H54 (cell line): Measurements from ENCODE around the gene RPUSD1.
"Not testable (repeated sequence)": the region's sequence is repeated elsewhere in the genome, so short reads cannot be mapped to it uniquely, and the experiment has no call there.

Experiments used
- DNase-seq: peaks from one replicate; pipeline ENCODE4 v3.0.0; 2011; ENCODE audit warnings: low spot score, mixed read lengths; ENCODE audit not compliant: insufficient read length
- FAIRE-seq: peaks from 3 replicates; lab custom pipeline; 2011; peaks lifted over from hg19 to GRCh38; lab: Jason Lieb, UNC
- POLR2A ChIP-seq: IDR thresholded peaks from 2 replicates; pipeline ENCODE4 v1.6.1; 2011; ENCODE audit warnings: low read depth, mild to moderate bottlenecking, low read length

The RPUSD1 gene

DNA sequence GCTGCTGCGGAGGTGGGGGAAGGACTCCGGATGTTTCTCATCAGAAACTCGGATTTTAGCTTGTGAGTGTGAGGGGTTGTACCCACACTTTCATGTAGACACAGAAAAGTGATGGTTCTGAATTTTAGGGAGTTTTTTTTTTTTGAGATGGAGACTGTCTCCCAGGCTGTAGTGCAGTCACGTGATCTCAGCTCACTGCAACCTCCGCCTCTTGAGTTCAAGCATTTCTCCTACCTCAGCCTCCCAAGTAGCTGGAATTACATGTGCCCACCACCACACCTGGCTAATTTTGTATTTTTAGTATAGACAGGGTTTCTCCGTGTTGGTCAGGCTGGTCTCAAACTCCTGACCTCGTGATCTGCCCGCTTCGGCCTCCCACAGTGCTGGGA, 34.7 kb upstream of the RPUSD1 start:
- FAIRE-seq (no peak), DNase-seq (no peak)
- no peak for TF ChIP-seq POLR2A

DNA sequence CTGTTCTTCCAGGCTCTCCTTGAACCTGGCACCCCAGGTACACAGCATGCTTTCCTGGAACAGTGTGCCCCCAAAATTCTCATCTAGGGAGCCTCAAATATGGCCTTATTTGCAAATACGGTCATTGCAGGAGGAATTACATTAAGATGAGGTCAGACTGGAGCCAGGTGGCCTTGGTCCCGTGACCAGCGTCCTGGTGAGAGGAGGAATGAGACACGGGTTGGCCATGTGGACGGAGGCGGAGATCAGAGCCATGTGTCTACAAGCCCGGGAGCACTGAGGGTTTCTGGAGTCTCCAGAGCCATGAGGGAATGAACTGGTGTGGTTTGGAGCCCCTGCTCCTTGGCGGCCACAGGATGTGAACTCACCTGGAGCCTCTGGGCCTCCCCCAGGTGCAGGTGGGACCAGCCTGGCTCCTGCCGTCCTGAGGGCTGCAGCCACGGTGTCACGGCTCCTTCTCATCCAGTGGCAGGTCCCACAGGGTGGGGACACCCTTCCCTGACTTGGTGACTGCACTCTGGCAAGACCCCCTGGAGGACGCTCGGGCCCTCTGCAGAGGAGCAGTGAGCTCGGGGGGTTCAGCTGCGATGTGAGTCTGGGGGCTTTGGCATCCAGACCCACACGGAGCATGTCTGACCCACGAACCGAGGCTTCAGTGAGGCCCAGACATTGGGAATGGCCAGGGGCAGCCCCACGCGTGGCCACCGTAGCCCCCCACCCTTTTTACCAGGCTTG, 34.2 kb upstream of the RPUSD1 start:
- DNase-seq (no peak), FAIRE-seq (no peak)
- TF ChIP-seq POLR2A, result no peak

DNA sequence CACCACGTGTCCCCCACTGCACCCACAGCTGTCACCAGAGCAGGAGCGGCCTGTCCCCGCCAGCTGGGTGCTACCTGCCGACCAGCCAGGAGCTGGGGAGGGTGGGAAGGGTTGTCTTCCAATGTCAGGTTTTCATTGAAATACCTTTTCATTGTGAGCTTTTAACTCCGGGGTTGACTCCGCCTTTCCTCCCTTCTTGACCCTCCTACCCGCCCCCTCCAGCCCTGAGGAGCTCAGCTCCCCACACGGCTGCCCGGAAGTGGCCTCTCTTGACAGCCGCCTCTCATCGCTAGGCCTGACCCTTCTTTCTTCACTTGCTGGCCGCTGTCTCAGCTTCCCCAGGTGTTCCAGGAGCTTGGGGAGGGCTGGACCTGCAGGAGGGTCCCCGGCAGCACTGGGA, 33.6 kb upstream of the RPUSD1 start:
- DNase-seq (no peak), FAIRE-seq (no peak)
- no peak for TF ChIP-seq POLR2A

DNA sequence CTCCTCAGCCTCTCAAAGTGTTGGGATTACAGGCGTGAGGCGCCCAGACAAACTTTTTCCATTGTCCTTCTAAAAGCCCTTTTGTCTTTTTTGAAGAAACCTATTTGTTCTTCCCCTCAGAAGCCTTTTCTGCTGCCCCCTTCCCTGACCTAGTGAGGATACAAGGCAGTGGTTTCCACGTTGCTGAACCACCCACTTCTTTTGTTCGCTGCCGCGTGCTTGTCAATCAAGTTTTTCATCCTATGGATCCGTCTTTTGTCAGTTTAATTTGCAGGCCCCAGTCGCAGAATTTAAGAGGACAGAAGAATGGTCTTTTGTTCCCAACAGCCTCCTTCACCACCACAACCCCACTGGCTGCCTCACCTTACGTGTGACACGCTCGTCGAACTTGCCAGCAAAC, 32.6 kb upstream of the RPUSD1 start:
- TF ChIP-seq POLR2A, result no peak
- DNase-seq (no peak), FAIRE-seq (no peak)

DNA sequence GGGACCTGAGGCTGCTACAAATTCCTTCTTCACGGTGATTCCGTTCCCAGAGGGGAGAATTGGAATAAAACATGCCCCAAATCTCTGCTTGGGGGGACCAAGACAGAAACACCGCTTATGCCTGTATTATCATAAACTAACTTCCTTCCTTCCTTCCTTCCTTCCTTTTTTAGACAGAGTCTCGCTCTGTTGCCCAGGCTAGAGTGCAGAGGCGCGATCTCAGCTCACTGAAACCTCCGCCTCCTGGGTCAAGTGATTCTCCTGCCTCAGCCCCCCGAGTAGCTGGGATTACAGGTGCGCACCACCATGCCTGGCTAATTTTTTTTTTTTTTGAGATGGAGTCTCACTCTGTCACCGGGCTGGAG, 31.8 kb upstream of the RPUSD1 start:
- FAIRE-seq, DNase-seq: not testable (repeated sequence)

DNA sequence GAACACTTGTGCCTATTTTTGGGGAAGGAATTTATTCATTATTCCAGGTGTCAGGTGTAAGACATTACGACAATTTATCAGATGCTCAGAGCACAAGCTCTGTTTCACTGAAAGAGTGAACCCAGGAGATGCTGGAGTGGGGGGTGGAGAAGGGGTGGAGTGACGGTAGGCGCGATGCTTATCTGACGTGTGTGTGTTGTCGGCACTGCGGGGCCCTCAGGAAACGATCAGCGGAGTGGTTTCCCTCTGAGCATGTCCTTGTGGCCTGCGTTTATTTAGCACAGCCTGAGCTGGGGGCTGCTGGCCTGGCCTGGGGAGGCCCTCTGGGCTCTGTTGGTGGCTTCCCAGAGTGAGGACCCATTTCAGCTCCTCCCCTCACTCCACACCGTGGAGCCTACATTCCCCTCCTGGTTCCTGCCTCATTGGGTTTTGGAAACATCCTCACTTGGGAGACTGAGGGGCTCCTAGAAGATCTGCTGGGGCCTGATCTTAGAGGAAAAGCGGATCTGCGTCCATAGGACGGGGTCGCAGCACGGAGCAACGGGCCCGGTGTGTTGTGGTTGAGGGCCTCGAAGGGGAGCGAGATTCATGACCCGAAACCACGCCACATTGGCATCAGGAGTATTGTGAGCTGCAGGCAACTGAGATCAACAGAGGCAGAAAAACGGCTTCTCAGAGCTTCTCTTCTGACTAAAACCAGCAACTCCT, 31.3 kb upstream of the RPUSD1 start:
- no peak for TF ChIP-seq POLR2A
- DNase-seq (no peak), FAIRE-seq (no peak)

DNA sequence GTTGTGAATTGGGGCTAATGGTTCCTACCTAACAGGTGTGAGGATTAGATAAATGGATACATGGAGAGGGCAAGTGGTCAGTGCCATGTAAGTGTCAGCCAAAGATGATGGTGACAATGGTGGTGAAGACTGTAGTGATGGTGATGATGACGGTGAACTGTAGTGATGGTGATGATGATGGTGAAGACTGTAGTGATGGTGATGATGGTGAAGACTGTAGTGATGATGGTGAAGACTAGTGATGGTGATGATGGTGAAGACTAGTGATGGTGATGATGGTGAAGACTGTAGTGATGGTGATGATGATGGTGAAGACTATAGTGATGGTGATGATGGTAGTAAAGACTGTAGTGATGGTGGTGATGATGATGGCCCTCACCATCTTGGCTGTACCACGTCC, 30.4 kb upstream of the RPUSD1 start:
- TF ChIP-seq POLR2A, result no peak
- FAIRE-seq (peak; percentile 15), DNase-seq (no peak)

DNA sequence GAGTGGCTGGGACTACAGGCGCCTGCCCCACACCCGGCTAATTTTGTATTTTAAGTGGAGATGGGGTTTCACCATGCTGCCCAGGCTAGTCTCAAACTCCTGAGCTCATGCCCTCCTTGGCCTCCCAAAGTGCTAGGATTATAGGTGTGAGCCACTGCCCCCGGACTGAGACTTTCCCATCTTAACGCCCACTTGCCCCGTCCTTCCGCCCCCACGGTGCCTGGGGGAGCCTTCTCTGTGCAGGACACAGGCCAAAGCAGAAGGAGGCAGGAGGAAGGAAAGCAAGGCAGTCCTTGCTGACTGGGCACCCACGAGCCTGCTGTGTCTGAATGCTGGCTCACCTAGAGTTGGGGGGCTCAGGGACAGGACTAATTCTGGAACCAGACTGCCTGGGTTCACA, 30.0 kb upstream of the RPUSD1 start:
- TF ChIP-seq POLR2A, result no peak
- FAIRE-seq (no peak), DNase-seq (no peak)

DNA sequence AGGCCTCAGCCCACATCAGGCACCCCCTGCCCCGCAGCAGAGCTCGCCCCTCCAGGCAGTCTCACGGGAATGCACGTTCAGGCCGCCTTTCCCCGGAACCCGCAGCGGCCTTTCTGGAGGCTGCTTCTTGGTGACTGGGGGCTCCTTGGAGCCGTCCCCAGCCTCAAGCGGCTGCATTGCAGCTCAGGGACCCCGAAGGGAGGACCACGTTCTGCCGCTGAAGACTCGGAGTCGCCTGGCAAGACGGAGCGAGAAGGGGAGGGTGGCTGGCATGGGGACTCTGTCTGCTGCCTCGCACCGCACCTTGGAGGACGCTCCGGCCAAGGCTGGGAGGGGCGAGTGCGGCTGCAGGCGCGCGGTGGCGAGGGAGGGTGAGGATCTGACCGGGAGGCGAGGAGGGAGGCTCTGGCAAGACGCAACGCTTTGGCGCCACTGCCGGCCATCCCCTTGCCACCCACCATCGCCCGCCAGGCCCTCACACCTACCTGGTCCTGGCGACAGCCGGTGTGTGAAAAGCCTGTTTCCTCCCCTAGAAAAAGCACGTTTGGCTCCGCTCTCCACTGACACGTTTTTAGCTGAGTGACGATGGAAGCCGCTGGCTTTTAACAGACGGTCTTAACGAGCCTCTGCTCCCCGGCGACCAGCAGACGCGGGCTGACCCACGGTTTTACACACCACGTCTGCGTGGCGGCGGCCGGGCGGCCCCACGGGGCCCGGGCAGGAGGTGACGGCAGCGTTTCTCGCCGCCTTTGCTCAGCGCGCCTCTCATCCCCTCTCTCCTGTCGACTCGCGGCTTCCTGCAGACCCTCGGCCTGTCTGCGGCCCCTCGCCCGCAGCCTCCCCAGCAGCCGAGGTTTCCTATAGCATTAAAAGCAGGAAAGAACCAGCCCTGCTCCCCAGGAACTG, 29.1 kb upstream of the RPUSD1 start:
- no peak for TF ChIP-seq POLR2A
- no peak for FAIRE-seq

DNA sequence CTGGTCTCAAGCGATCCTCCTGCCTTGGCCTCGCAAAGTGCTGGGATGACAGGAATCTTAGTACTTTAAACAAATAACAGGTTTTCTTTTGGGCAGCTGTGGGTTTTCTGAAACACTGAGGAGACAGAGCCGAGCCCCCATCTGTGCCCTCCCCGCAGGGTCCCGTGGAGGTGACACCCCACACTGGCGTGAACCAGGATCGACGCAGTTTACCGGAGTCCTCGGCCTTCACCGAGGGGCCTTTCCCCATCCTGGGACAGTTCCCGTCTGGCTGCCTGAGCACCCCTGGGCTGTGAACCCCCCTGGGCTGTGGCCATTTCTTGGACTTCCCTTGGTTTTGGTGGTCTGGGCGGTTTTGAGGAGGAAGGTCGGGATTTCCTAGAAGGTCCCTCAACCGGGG, 27.7 kb upstream of the RPUSD1 start:
- DNase-seq (no peak), FAIRE-seq (no peak)
- TF ChIP-seq POLR2A, result no peak

More for the DNA sequence above, 29.1 kb upstream of the RPUSD1 start:
- DNase-seq, result no peak

DNA sequence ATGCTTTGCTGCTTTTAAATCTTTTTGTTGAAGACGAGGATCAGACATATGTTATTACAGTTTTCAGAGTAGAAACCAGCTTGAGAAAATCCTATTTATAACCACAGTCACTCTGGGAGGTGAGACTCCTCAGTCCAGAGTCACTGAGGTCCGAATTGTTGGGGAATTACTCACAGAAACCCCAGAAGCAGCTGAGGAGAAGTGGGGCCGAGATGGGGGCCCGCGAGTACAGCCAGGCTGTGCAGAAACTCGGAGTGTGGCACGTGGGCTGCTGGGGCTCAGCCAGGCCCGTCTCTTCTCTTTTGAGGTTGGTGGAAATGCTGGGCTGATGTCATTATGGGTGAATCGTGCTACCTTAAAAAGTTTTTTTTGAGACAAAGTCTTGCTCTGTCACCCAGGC, 26.8 kb upstream of the RPUSD1 start:
- FAIRE-seq (no peak), DNase-seq (peak; percentile 92)
- no peak for TF ChIP-seq POLR2A

DNA sequence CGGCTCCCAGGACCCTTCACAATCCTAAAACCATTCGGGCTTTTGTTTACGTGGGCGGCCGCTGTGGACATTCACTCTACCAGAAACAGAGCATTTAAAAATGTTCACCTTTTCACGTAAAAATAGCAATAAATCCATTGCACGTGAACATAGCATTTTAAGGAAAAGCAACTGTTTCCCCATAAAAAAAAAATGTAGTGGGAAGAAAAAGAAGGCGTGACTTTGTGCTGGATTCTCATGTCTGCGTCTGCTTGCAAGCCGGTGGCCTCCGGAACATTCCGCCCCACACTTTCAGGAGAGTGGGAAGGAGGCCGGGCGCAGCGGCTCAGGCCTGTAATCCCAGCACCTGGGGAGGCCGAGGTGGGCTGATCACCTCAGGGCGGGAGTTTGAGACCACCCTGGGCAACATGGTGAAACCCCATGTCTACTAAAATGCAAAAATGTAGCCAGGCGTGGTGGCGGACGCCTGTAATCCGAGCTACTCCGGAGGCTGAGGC, 25.8 kb upstream of the RPUSD1 start:
- FAIRE-seq (no peak), DNase-seq (no peak)
- no peak for TF ChIP-seq POLR2A

DNA sequence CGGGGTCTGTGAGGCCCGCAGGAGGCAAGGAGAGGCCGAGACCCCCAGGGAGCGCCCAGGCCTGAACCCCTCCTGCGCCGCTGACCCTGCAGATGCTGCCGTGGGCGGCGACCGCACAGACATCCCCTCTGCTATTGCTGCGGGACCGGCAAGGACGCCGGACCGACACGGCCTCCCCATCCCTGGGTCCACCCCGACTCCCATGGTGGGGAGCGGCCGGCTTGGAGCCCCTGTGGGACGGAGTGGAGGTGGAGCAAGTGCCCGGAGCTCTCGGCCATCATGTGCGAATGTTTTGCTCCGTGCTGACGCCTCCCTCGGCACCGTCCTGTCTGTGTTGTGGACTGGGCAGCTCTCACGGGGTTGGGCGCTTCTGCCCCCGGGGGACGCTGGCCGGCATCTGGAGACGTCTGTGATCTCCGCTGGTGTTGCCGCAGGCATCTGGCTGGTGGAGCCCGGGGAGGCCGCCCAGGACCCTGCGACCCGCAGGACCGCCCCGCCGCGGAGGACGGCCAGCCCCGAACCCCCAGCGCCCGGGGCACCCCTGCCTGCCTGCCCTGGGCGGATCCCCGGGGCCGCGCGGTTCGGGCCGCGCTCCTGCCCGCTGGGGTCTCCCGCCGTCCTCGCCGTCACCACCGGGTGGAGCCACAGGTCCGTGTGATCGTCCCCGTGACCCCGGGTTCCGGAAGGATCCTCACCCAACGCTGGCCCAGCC, 25.2 kb upstream of the RPUSD1 start:
- FAIRE-seq, result no peak
- TF ChIP-seq POLR2A, result no peak
- DNase-seq, result no peak

DNA sequence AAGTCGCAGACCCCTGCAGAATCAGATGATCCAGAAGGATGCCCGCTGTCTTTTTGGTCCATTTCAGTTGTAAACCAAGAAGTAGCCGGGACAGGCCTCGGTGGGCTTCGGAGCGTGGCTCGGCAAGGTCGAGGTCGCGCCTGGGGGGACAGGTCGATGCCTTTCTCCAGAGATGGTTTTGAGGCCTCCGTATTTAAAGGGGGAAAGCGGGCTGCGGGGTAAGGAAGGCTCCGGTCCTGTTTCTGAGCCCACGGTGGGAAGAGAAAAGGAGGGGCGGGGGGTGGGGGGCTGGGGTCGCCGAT, 19.9 kb upstream of the RPUSD1 start:
- FAIRE-seq (no peak), DNase-seq (no peak)
- TF ChIP-seq POLR2A, result no peak
